Heart left ventricle (tissue), 16 donors: ENCODE measurements around the gene WBP11. TPM values are rescaled to one million over a fixed set of nuclear protein-coding genes. Genes with fewer than 3 reads are reported as not detected.
"Not testable (repeated sequence)": the region's sequence is repeated elsewhere in the genome, so short reads cannot be mapped to it uniquely, and the experiment has no call there.

Experiments used
- ATAC-seq, 4 donors: fragments of 200-7000 bp; cut with Tn5 transposase; one replicate each; pipeline ENCODE4 v1.9.1; 2020 to 2022; ENCODE audit warnings: moderate library complexity in 4 of 4, mild to moderate bottlenecking in 3 of 4, moderate number of reproducible peaks in 1 of 4
- DNase-seq, 5 donors: peaks; one replicate each; pipeline ENCODE4 v3.0.0-alpha.2; 2020
- H3K27ac ChIP-seq, 12 donors: fragments of 200-600 bp; sonication (generic) in 4 of 12; one replicate each; pipeline versions ENCODE4 v1.5.0 to v1.8.0; 2016 to 2022; ENCODE audit warnings: mild to moderate bottlenecking in 2 of 12
- H3K27me3 ChIP-seq, 9 donors: fragments of 200-600 bp; sonication (generic) in 2 of 9; one replicate each; pipeline versions ENCODE4 v1.5.1 to v1.8.0; 2016 to 2022; ENCODE audit warnings: mild to moderate bottlenecking in 3 of 9
- H3K36me3 ChIP-seq, 9 donors: fragments of 200-600 bp; sonication (generic) in 2 of 9; one replicate each; pipeline versions ENCODE4 v1.5.0 to v1.8.0; 2018 to 2022; ENCODE audit warnings: mild to moderate bottlenecking in 2 of 9
- H3K4me1 ChIP-seq, 12 donors: fragments of 200-600 bp; sonication (generic) in 4 of 12; one replicate each; pipeline versions ENCODE4 v1.5.0 to v1.8.0; 2016 to 2022; ENCODE audit warnings: mild to moderate bottlenecking in 3 of 12
- H3K4me3 ChIP-seq, 12 donors: fragments of 200-600 bp; sonication (generic) in 4 of 12; one replicate each; pipeline versions ENCODE4 v1.5.0 to v1.8.0; 2017 to 2022; ENCODE audit warnings: mild to moderate bottlenecking in 9 of 12, moderate library complexity in 4 of 12
- H3K9me3 ChIP-seq, 12 donors: fragments of 200-600 bp; sonication (generic) in 4 of 12; one replicate each; pipeline versions ENCODE4 v1.5.0 to v1.8.0; 2016 to 2022; ENCODE audit warnings: mild to moderate bottlenecking in 1 of 12
- POLR2A ChIP-seq, 2 donors: fragments of 450-650 bp; IDR thresholded peaks; one replicate each; pipeline ENCODE4 v1.6.1; 2017; ENCODE audit warnings: antibody characterized with exemption in 2 of 2, mild to moderate bottlenecking in 2 of 2, moderate library complexity in 2 of 2
- WGBS, 4 donors: extraction: QIAGEN DNeasy Blood & Tissue Kit in 2 of 4; methylation state at CpG; one replicate each; pipeline versions ENCODE4 v1.1.5 to v1.1.7; 2013 to 2018; 5-methylcytosine and 5-hydroxymethylcytosine counted together
- intact Hi-C, 10 donors: fragments of 100-400 bp; cut with DNase I; formaldehyde crosslinking; loops; one replicate each; pipeline versions ENCODE4 v1.11.1 to v1.14.2; 2022
- polyA plus RNA-seq, 2 donors: library from polyadenylated mRNA; stranded (reverse); fragments of 200-250 nt; gene quantifications; one replicate each; pipeline ENCODE4 v1.2.3, GENCODE V29; 2013
- total RNA-seq, 9 donors: library from RNA; depleted of rRNA in 2 of 9; stranded (reverse); fragments of >200 nt in 2 of 9; fragmentation: NEBNext Ultra II Directional in 3 of 9; extraction: Animal tissue kit (Norgen Biotek cat#: 25700) in 3 of 9; gene quantifications; one replicate each; pipeline versions ENCODE4 v1.1.0 to v1.2.4, GENCODE V29; 2016 to 2023
- TF ChIP-seq, protein P1 (sequence below), 12 donors: fragments of 200-600 bp; sonication (generic) in 4 of 12; IDR thresholded peaks; one replicate each; pipeline versions ENCODE4 v1.5.0 to v1.8.0; 2018 to 2022; ENCODE audit warnings: antibody characterized with exemption in 12 of 12, mild to moderate bottlenecking in 5 of 12
- donor health status: ischemic (EF 13 %, LVEDD 7.1; RV severe dilation, severe dysfunction).
- donor health status: healthy with polysubstance abuse.
- donor health status: DM: no; HTN: yes; CAD: no.
- donor health status: DM: no; HTN: no; CAD: no.
- donor health status: ischemic (EF 25% LVEDD 6.9; RV normal size, moderate dysfunction).
- donor health status: ischemic (EF 25% LVEDD 5.7; RV mildly dilated, moderate dysfunction).
- donor health status: healthy.
- donor health status: DM: yes; HTN: yes; CAD: no.
- donor health status: ischemic (EF 35%, LVEDD 5.7; RV mildly dilated, moderate dysfunction).
- donor health status: nonischemic (EF 11% LVEDD 7.7; RV severe dilation, severe dysfunction).
- donor health status: DM: yes; HTN: yes; CAD: no.
- donor health status: PGD.
- donor health status: ischemic (EF 29% LVEDD 5.4; RV normal size, mild dysfunction).
- donor health status: nonischemic (EF 23%, LVEDD 6.1; RV moderate dilation, normal function).

Gene WBP11
- total and polyA plus RNA-seq, 11 donors, result 11.4 to 62.7 (median 49.3) TPM

DNA sequence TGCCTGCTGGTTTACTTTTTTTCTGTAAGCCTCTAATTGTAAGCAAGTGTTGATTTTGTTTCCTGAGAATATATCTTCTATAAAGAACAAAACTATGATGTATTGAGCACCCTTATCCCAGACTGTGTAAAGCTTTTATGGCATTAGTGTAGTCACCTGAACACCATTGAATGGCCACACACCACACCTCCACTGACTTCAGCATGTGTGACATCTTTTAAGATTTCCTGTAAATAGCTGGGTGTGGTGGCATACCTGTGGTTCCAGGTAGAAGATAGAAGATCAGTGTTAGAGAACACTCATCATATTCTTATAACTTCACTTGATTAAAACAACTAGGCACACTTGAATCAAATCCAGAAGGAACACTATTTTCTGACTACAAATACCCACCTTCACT lies 51.3 kb downstream of the WBP11 start:
- Histone ChIP-seq H3K27me3 (no peaks in the 10 kb centered on the region), H3K4me1 (no peaks in the 10 kb centered on the region), H3K4me3 (no peak overlapping the region), H3K9me3 (no peaks in the 10 kb centered on the region), H3K27ac (no peak overlapping the region), H3K36me3 (no peaks in the 10 kb centered on the region)
- intact Hi-C loops, result no loop called here
- DNase-seq (no peak), ATAC-seq (no peak)
- TF ChIP-seq, protein P1, sequence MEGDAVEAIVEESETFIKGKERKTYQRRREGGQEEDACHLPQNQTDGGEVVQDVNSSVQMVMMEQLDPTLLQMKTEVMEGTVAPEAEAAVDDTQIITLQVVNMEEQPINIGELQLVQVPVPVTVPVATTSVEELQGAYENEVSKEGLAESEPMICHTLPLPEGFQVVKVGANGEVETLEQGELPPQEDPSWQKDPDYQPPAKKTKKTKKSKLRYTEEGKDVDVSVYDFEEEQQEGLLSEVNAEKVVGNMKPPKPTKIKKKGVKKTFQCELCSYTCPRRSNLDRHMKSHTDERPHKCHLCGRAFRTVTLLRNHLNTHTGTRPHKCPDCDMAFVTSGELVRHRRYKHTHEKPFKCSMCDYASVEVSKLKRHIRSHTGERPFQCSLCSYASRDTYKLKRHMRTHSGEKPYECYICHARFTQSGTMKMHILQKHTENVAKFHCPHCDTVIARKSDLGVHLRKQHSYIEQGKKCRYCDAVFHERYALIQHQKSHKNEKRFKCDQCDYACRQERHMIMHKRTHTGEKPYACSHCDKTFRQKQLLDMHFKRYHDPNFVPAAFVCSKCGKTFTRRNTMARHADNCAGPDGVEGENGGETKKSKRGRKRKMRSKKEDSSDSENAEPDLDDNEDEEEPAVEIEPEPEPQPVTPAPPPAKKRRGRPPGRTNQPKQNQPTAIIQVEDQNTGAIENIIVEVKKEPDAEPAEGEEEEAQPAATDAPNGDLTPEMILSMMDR (IDR thresholded peaks at IDR 0.05), result no peak
- no peak for TF ChIP-seq POLR2A (IDR thresholded peaks at IDR 0.05)

DNA sequence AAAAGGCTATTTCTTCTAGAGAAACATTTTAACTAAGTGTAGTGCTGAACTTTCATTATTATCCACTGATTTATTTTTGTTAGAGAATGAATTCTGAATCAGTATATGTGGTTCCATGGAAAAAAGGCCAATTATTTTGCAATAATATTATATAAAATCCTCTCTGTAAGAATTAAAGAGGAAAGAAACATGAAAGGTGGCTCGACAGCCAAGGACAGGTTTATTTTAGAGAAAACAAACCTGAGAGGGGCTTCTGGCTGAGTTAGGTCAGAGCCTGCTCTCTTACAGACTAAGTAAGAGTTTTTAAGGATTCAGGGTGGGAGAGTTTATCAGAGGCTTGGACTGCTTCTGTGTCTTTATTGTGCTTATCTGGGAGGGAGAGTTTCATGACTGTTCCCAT lies 60.2 kb downstream of the WBP11 start:
- ATAC-seq (no peak), DNase-seq (no peak)
- Histone ChIP-seq H3K36me3 (no peaks in the 10 kb centered on the region), H3K27ac (no peak overlapping the region), H3K9me3 (peaks cover 0 to 11% (median 0%) of the 10 kb centered on the region in 12 donors), H3K4me1 (no peaks in the 10 kb centered on the region), H3K4me3 (no peak overlapping the region), H3K27me3 (no peaks in the 10 kb centered on the region)
- WGBS, 4 donors, result 86 to 98% (median 93%) methylated on average over 1 of the region's 1 CpG
- intact Hi-C loops, result no loop called here
- TF ChIP-seq POLR2A (IDR thresholded peaks at IDR 0.05), result no peak
- TF ChIP-seq, protein P1 (IDR thresholded peaks at IDR 0.05), result no peak

DNA sequence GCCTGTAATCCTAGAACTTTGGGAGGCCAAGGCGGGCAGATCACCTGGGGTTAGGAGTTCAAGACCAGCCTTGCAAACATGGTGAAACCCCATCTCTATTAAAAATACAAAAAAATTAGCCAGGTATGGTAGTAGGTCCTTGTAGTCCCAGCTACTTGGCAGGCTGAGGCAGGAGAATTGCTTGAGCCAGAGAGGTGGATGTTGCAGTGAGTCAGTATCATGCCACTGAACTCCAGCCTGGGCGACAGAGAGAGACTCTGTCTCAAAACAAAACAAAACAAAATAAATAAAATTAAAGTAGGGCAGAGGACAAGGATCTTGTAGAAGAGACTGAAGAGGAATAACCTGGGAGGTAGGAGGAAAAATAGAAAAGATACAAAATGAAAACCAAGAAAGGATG lies 61.3 kb downstream of the WBP11 start:
- DNase-seq, result no peak
- H3K27me3 ChIP-seq, result no peaks in the 10 kb centered on the region
- no peaks in the 10 kb centered on the region for H3K4me1 ChIP-seq
- WGBS, 4 donors, result 97 to 99% (median 98%) methylated on average over 2 of the region's 2 CpGs
- peaks cover 0 to 11% (median 0%) of the 10 kb centered on the region in 12 donors for H3K9me3 ChIP-seq
- no peak for ATAC-seq
- intact Hi-C loops, result no loop called here
- H3K36me3 ChIP-seq, result no peaks in the 10 kb centered on the region
- H3K4me3 ChIP-seq, result no peak overlapping the region
- H3K27ac ChIP-seq, result no peak overlapping the region
- TF ChIP-seq, protein P1 (IDR thresholded peaks at IDR 0.05), result no peak
- no peak for TF ChIP-seq POLR2A (IDR thresholded peaks at IDR 0.05)

DNA sequence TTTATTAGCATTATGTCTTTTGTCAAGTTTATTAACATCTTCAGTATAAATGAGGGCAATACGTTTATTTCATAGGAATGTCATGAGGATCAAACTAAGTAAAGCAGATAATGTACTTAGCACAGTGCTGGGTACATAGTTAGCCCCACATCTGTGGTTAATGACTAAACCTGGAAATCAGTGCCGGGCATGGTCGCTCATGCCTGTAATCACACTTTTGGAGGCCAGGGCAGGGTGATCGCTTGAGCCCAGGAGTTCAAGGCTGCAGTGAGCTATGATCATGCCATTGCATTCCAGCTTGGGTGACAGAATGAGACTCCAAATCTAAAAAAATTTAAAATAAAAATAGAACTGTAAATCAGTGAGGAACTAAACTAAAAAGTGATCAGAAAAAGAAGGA lies 62.1 kb downstream of the WBP11 start:
- H3K4me3 ChIP-seq, result no peak overlapping the region
- no peak for DNase-seq
- H3K27ac ChIP-seq, result no peak overlapping the region
- intact Hi-C loops, result no loop called here
- H3K36me3 ChIP-seq, result no peaks in the 10 kb centered on the region
- peaks cover 0 to 11% (median 0%) of the 10 kb centered on the region in 12 donors for H3K9me3 ChIP-seq
- H3K27me3 ChIP-seq, result no peaks in the 10 kb centered on the region
- no peaks in the 10 kb centered on the region for H3K4me1 ChIP-seq
- no peak for ATAC-seq
- no peak for TF ChIP-seq POLR2A (IDR thresholded peaks at IDR 0.05)
- TF ChIP-seq, protein P1 (IDR thresholded peaks at IDR 0.05), result no peak
- 84 to 97% (median 94%) methylated on average over 4 of the region's 4 CpGs for WGBS, 4 donors

DNA sequence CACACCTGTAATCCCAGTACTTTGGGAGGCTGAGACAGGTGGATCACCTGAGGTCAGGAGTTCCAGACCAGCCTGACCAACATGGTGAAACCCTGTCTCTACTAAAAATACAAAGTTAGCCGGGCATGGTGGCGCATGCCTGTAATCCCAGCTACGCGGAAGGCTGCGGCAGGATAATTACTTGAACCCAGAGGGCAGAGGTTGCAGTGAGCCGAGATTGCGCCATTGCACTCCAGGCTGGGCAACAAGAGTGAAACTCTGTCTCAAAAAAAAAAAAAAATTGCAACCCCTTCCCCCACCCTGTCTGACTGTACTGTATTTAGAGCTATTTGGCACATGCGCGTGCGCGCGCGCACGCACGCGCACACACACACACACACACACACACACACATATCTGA lies 66.8 kb downstream of the WBP11 start:
- DNase-seq, intact Hi-C loops, H3K27ac ChIP-seq, H3K4me3 ChIP-seq, H3K27me3 ChIP-seq, H3K36me3 ChIP-seq, H3K4me1 ChIP-seq, ATAC-seq, H3K9me3 ChIP-seq: not testable (repeated sequence)
- 87 to 92% (median 89%) methylated on average over 16 of the region's 16 CpGs for WGBS, 4 donors
